A673 (cell line): ENCODE measurements around the gene LINGO1. TPM values are rescaled to one million over a fixed set of nuclear protein-coding genes. Genes with fewer than 3 reads are reported as not detected.

ENCODE experiments used
- BruUV-seq: library from RNA; stranded (reverse); fragments of 400-500 nt; replicated peaks from 2 replicates; lab custom pipeline; 2021; lab: Mats Ljungman, UMichigan
- CTCF ChIA-PET: fragments of 300-600 bp; sonication (Branson Sonifier 250); formaldehyde crosslinking; loops from one replicate; lab custom pipeline; 2022; ENCODE audit warnings: antibody characterized with exemption; lab: Charles Lee
- POLR2A ChIA-PET: fragments of 300-600 bp; sonication (Branson Sonifier 250); formaldehyde crosslinking; loops from one replicate; lab custom pipeline; 2022; ENCODE audit warnings: antibody characterized with exemption; ENCODE audit not compliant: low non-redundant PET; lab: Charles Lee
- DNase-seq: peaks from one replicate; pipeline ENCODE4 v3.0.0-alpha.2; 2015; ENCODE audit warnings: low spot score
- H3K27ac ChIP-seq: fragments of 200-600 bp; sonication (generic); 2 replicates; pipeline ENCODE4 v1.5.1; 2016; ENCODE audit warnings: mixed run types, low read depth, mild to moderate bottlenecking, mixed read lengths, antibody characterized with exemption, low read length; ENCODE audit not compliant: poor library complexity, severe bottlenecking
- H3K27me3 ChIP-seq: fragments of 200-600 bp; sonication (generic); replicated peaks from 2 replicates; pipeline ENCODE4 v1.6.1; 2017; ENCODE audit warnings: mixed run types, low read depth, mild to moderate bottlenecking, mixed read lengths, antibody characterized with exemption, low read length; ENCODE audit not compliant: insufficient read depth, poor library complexity
- H3K36me3 ChIP-seq: fragments of 200-600 bp; sonication (generic); 2 replicates; pipeline ENCODE4 v1.6.1; 2016; ENCODE audit warnings: mixed run types, mild to moderate bottlenecking, mixed read lengths, antibody characterized with exemption, low read length; ENCODE audit not compliant: insufficient read depth, poor library complexity, severe bottlenecking
- H3K4me1 ChIP-seq: fragments of 200-600 bp; sonication (generic); 2 replicates; pipeline ENCODE4 v1.6.1; 2017; ENCODE audit warnings: mixed run types, mild to moderate bottlenecking, mixed read lengths, antibody characterized with exemption, low read length; ENCODE audit not compliant: insufficient read depth, poor library complexity, severe bottlenecking
- H3K4me3 ChIP-seq: fragments of 200-600 bp; sonication (generic); 2 replicates; pipeline ENCODE4 v1.5.1; 2016; ENCODE audit warnings: low read depth, mixed run types, mild to moderate bottlenecking, mixed read lengths, low read length; ENCODE audit not compliant: poor library complexity, severe bottlenecking
- H3K9me3 ChIP-seq: fragments of 200-600 bp; sonication (generic); 2 replicates; pipeline ENCODE4 v1.6.1; 2016; ENCODE audit warnings: mixed run types, low read depth, mild to moderate bottlenecking, mixed read lengths, antibody characterized with exemption, low read length; ENCODE audit not compliant: poor library complexity, severe bottlenecking
- EZH2 ChIP-seq: fragments of 200-600 bp; sonication (generic); IDR thresholded peaks from 2 replicates; pipeline ENCODE4 v1.6.1; 2017; ENCODE audit warnings: borderline replicate concordance, low read depth, mild to moderate bottlenecking, mixed read lengths, antibody characterized with exemption, low read length; ENCODE audit not compliant: poor library complexity, severe bottlenecking
- intact Hi-C: fragments of 100-400 bp; cut with micrococcal nuclease; formaldehyde crosslinking; loops from one replicate; pipeline ENCODE4 v1.10.0; 2022; ENCODE audit not compliant: unreplicated experiment
- total RNA-seq: library from RNA; stranded (reverse); gene quantifications from 2 replicates; pipeline ENCODE4 v1.2.3, GENCODE V29; 2021
- TF ChIP-seq, protein P1 (sequence below): fragments of 300-800, 200-600 bp; sonication (generic); conservative IDR thresholded peaks from 2 replicates; pipeline ENCODE4 v1.5.1; 2017; ENCODE audit warnings: low read depth, mild to moderate bottlenecking, antibody characterized with exemption, low read length, moderate library complexity, mixed read lengths

The LINGO1 gene
- total RNA-seq, 1 experiment from 2014 or later = 93.7 TPM

DNA sequence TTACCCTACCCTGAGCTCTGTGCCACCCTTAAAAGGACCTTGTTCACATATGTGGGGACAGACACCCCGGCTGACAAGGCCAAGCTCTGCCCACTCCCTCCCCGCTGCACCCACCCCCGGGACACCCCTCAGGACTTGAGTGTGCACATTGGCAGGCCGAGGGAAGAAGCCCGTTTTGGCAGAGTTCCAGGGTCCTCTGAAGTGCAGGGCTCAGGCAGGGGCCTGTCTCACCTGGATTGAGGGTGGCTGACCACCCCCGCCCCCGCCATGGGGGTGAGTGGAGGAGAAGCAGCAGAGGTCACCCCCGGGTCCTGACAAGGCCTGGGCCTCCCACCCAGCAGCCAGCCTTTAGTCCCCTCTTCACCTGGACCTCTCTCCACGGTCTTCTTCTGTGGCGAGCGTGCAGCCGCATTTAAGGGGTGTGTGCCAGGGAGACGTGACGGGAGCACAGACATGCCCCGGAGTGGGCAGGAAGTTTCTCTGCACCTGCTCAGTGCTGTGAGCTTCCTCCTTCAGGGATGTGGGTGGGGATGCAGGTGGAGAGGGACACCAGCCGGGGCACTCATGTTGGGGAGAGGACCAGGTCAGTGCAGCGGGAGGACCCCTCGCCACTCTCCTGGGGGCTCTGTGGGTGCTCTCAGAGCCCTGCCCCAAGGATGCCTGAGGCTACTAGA, 50.7 kb downstream of the LINGO1 start:
- no TSS peak for BruUV-seq
- POLR2A ChIA-PET = no interaction called here
- Histone ChIP-seq H3K27ac (no peak overlapping the region), H3K4me1 (peaks cover 35% of the 10 kb centered on the region), H3K27me3 (no peaks in the 10 kb centered on the region), H3K36me3 (no peaks in the 10 kb centered on the region), H3K4me3 (no peak overlapping the region), H3K9me3 (no peaks in the 10 kb centered on the region)
- intact Hi-C loops = no loop called here
- TF ChIP-seq EZH2 = no peak
- TF ChIP-seq, protein P1, sequence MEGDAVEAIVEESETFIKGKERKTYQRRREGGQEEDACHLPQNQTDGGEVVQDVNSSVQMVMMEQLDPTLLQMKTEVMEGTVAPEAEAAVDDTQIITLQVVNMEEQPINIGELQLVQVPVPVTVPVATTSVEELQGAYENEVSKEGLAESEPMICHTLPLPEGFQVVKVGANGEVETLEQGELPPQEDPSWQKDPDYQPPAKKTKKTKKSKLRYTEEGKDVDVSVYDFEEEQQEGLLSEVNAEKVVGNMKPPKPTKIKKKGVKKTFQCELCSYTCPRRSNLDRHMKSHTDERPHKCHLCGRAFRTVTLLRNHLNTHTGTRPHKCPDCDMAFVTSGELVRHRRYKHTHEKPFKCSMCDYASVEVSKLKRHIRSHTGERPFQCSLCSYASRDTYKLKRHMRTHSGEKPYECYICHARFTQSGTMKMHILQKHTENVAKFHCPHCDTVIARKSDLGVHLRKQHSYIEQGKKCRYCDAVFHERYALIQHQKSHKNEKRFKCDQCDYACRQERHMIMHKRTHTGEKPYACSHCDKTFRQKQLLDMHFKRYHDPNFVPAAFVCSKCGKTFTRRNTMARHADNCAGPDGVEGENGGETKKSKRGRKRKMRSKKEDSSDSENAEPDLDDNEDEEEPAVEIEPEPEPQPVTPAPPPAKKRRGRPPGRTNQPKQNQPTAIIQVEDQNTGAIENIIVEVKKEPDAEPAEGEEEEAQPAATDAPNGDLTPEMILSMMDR = no peak
- no peak for DNase-seq
- CTCF ChIA-PET = no interaction called here

DNA sequence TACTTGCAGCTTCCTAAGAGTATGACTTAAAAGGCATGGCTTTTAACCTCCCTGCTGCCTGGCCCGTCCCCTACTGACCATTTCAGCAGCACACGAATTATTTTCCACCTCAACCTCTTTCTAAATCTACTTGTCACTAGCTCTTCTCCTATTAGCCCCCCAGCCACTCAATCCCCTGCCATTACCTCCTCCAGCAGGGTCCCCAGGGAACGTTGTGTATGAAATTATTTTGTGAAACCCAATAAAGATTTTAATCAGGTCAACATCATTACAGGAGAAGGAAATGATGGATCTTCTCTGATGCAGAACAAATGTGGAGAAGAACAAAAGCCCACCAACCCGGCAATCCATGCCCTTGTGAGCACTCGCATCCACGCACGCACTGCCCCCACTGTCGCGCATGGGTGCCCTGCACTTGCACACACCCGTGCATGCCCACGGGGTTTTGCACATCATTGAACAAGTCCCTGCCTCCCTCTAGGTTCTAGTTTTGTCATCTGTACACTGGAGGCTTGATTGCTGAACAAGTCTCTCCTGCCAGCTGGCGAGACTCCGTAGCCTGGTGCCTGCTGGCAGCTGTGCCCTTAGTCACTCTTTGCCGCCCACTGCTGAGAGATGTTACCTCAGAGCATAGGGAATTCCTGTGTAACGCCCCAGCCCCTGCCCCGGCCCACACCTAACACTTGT, 51.6 kb downstream of the LINGO1 start:
- CTCF ChIA-PET = no interaction called here
- POLR2A ChIA-PET = no interaction called here
- H3K4me3 ChIP-seq = no peak overlapping the region
- no peaks in the 10 kb centered on the region for H3K27me3 ChIP-seq
- intact Hi-C loops = no loop called here
- no peaks in the 10 kb centered on the region for H3K36me3 ChIP-seq
- H3K27ac ChIP-seq = no peak overlapping the region
- peak; percentile 37 for DNase-seq
- H3K4me1 ChIP-seq = peaks cover 39% of the 10 kb centered on the region
- no TSS peak for BruUV-seq
- no peaks in the 10 kb centered on the region for H3K9me3 ChIP-seq
- TF ChIP-seq EZH2 = no peak
- TF ChIP-seq, protein P1 = no peak

DNA sequence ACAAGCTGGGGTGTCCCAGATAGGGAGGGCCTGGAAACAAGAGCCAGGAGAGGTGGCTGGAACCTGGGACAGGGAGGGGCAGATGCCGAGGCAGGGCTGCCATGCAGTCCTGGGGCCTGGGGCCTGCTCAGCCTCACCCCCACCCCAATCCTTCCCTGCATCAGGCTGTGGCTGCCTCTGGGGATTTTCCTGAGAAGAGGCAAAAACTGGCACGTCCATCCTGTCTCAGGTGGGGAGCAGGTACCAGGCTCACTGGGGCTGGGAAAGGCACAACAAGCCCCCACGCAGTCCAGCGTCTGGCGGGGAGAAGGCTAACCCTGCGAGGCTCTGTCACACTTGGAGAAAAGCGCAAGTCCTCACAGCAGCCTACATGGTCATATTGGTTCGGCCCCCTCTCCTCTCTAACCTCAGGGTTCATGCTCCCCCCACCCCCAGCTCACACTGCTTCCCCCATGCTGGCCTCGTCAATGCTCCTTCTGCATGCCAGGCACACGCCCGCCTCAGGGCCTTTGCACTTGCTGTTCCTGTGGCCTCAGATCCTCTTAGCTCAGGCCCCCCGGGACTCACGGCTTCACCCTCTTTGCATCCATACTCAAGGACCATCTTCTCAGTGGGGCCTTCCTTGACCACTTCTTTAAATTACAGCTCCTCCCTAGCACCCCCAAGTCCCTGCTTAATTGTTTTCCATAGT, 53.1 kb downstream of the LINGO1 start:
- BruUV-seq = no TSS peak
- H3K4me3 ChIP-seq = no peak overlapping the region
- no peaks in the 10 kb centered on the region for H3K36me3 ChIP-seq
- POLR2A ChIA-PET = no interaction called here
- no peak for TF ChIP-seq EZH2
- TF ChIP-seq, protein P1 = no peak
- intact Hi-C loops = no loop called here
- CTCF ChIA-PET = no interaction called here
- H3K4me1 ChIP-seq = peaks cover 39% of the 10 kb centered on the region
- H3K9me3 ChIP-seq = no peaks in the 10 kb centered on the region
- H3K27ac ChIP-seq = no peak overlapping the region
- H3K27me3 ChIP-seq = no peaks in the 10 kb centered on the region
- DNase-seq = no peak
